Mesodermal cell (in vitro differentiated cells): ENCODE measurements around the gene FHDC1. TPM values are rescaled to one million over a fixed set of nuclear protein-coding genes. Genes with fewer than 3 reads are reported as not detected.
"Not testable (repeated sequence)": the region's sequence is repeated elsewhere in the genome, so short reads cannot be mapped to it uniquely, and the experiment has no call there.

Experiments
- H3K27ac ChIP-seq: 2 replicates; pipeline ENCODE4 v1.7.0; 2013; ENCODE audit warnings: mild to moderate bottlenecking, low read depth, low read length, moderate library complexity; ENCODE audit not compliant: severe bottlenecking
- H3K36me3 ChIP-seq: 2 replicates; pipeline ENCODE4 v1.7.1; 2013; ENCODE audit warnings: mild to moderate bottlenecking, low read length, moderate library complexity; ENCODE audit not compliant: control insufficient read depth, insufficient read depth
- H3K4me1 ChIP-seq: one replicate; pipeline ENCODE4 v1.7.1; 2013; ENCODE audit warnings: mild to moderate bottlenecking, low read length; ENCODE audit not compliant: insufficient read depth, control insufficient read depth, poor library complexity, severe bottlenecking
- H3K4me3 ChIP-seq: 2 replicates; pipeline ENCODE4 v1.7.0; 2013; ENCODE audit warnings: low read length, control low read depth, mild to moderate bottlenecking; ENCODE audit not compliant: insufficient read depth, poor library complexity, severe bottlenecking; ENCODE audit errors: extremely low read depth
- H3K9me3 ChIP-seq: 2 replicates; pipeline ENCODE4 v1.7.1; 2013; ENCODE audit warnings: mild to moderate bottlenecking, low read length, moderate library complexity; ENCODE audit not compliant: control insufficient read depth
- WGBS, 2 experiments: methylation state at CpG; one replicate each; pipeline ENCODE4 v1.1.5; 2013; ENCODE audit warnings: missing lambda C conversion rate in 2 of 2; ENCODE audit not compliant: insufficient coverage in 2 of 2; 5-methylcytosine and 5-hydroxymethylcytosine counted together
- polyA plus RNA-seq, 2 experiments: library from polyadenylated mRNA; stranded (reverse); fragments of 50-300 nt; gene quantifications; one replicate each; pipeline ENCODE4 v1.2.3, GENCODE V29; 2013

FHDC1 gene
- polyA plus RNA-seq (2013, experiment 1 of 2) = 1.00 TPM
- 0.71 TPM for polyA plus RNA-seq (2013, experiment 2 of 2)

- no peak within 1 kb of the TSS for H3K27ac ChIP-seq
- H3K4me1 ChIP-seq = peaks cover 4% of the 10 kb centered on the region
- H3K36me3 ChIP-seq = no peaks in the 10 kb centered on the region
- 0 to 3% methylated on average over 30 to 41 of the region's 75 CpGs for WGBS, 2 experiments
- H3K4me3 ChIP-seq = peak within 1 kb of the TSS; percentile 49
- no peaks in the 10 kb centered on the region for H3K9me3 ChIP-seq
These were observed at the start of gene FHDC1 for GRCh38 chr4:152935631-152936445. FHDC1 (plus strand) TSS chr4:152936323; CDS start chr4:152943058, 6,735 bp downstream.

- peaks cover 43% of the 10 kb centered on the region for H3K36me3 ChIP-seq
- 100% methylated on average over 2 of the region's 6 CpGs; no CpG with 5 or more reads in 1 of the 2 experiments for WGBS, 2 experiments
- no peak overlapping the region for H3K27ac ChIP-seq
- no peak overlapping the region for H3K4me3 ChIP-seq
- no peaks in the 10 kb centered on the region for H3K4me1 ChIP-seq
- no peaks in the 10 kb centered on the region for H3K9me3 ChIP-seq
These were observed 48.1 kb upstream of the FHDC1 start for GRCh38 chr4:152887981-152888380.

GRCh38 chr4:152892974-152893373 is 43.1 kb upstream of the FHDC1 start:
- 72 to 100% methylated on average over 2 of the region's 2 CpGs for WGBS, 2 experiments
- H3K9me3 ChIP-seq = no peaks in the 10 kb centered on the region
- no peaks in the 10 kb centered on the region for H3K4me1 ChIP-seq
- no peak overlapping the region for H3K27ac ChIP-seq
- H3K4me3 ChIP-seq = no peak overlapping the region
- H3K36me3 ChIP-seq = peaks cover 40% of the 10 kb centered on the region

- WGBS, 2 experiments = 100% methylated on average over 1 of the region's 1 CpG
- H3K4me3 ChIP-seq = no peak overlapping the region
- H3K27ac ChIP-seq = no peak overlapping the region
- no peaks in the 10 kb centered on the region for H3K9me3 ChIP-seq
- H3K36me3 ChIP-seq = peaks cover 28% of the 10 kb centered on the region
- H3K4me1 ChIP-seq = no peaks in the 10 kb centered on the region
These were observed 41.5 kb upstream of the FHDC1 start for GRCh38 chr4:152894673-152895072.

GRCh38 chr4:152896811-152897210 is 39.3 kb upstream of the FHDC1 start:
- H3K4me1 ChIP-seq = no peaks in the 10 kb centered on the region
- WGBS, 2 experiments = no CpG with 5 or more reads among the region's 1 CpG
- peaks cover 14% of the 10 kb centered on the region for H3K36me3 ChIP-seq

GRCh38 chr4:152898133-152898532 is 38.0 kb upstream of the FHDC1 start:
- H3K4me3 ChIP-seq, H3K4me1 ChIP-seq, H3K9me3 ChIP-seq, H3K36me3 ChIP-seq, H3K27ac ChIP-seq: not testable (repeated sequence)
- 87 to 93% methylated on average over 5 to 6 of the region's 6 CpGs for WGBS, 2 experiments

More at GRCh38 chr4:152896811-152897210, 39.3 kb upstream of the FHDC1 start:
- H3K27ac ChIP-seq = no peak overlapping the region
- no peaks in the 10 kb centered on the region for H3K9me3 ChIP-seq
- H3K4me3 ChIP-seq = no peak overlapping the region

- Histone ChIP-seq H3K9me3 (no peaks in the 10 kb centered on the region), H3K36me3 (peaks cover 5% of the 10 kb centered on the region), H3K4me1 (no peaks in the 10 kb centered on the region), H3K4me3 (no peak overlapping the region), H3K27ac (no peak overlapping the region)
These were observed 37.5 kb upstream of the FHDC1 start for GRCh38 chr4:152898606-152899005.

- no peaks in the 10 kb centered on the region for H3K36me3 ChIP-seq
- H3K9me3 ChIP-seq = no peaks in the 10 kb centered on the region
- no peak overlapping the region for H3K4me3 ChIP-seq
- no peak overlapping the region for H3K27ac ChIP-seq
- no peaks in the 10 kb centered on the region for H3K4me1 ChIP-seq
These were observed 35.7 kb upstream of the FHDC1 start for GRCh38 chr4:152900395-152900794.

GRCh38 chr4:152901205-152901604 is 34.9 kb upstream of the FHDC1 start:
- Histone ChIP-seq H3K4me3 (no peak overlapping the region), H3K4me1 (no peaks in the 10 kb centered on the region), H3K27ac (no peak overlapping the region), H3K36me3 (no peaks in the 10 kb centered on the region), H3K9me3 (no peaks in the 10 kb centered on the region)
- WGBS, 2 experiments = 76 to 94% methylated on average over 2 of the region's 3 CpGs

- Histone ChIP-seq H3K9me3 (no peaks in the 10 kb centered on the region), H3K4me1 (no peaks in the 10 kb centered on the region), H3K4me3 (no peak overlapping the region), H3K36me3 (peaks cover 4% of the 10 kb centered on the region), H3K27ac (no peak overlapping the region)
These were observed 32.5 kb upstream of the FHDC1 start for GRCh38 chr4:152903658-152904057.

- 93 to 100% methylated on average over 1 to 3 of the region's 4 CpGs for WGBS, 2 experiments
- H3K27ac ChIP-seq = no peak overlapping the region
- no peaks in the 10 kb centered on the region for H3K9me3 ChIP-seq
- no peaks in the 10 kb centered on the region for H3K4me1 ChIP-seq
- H3K4me3 ChIP-seq = no peak overlapping the region
- peaks cover 11% of the 10 kb centered on the region for H3K36me3 ChIP-seq
These were observed 26.2 kb upstream of the FHDC1 start for GRCh38 chr4:152909901-152910300.
